PFSK-1 (cell line): ENCODE measurements around the gene PLA2G4E.

ENCODE experiments used
- POLR2AphosphoS5 ChIP-seq: IDR thresholded peaks from 2 replicates; pipeline ENCODE4 v1.6.1; 2012; ENCODE audit warnings: low read depth, mild to moderate bottlenecking, control low read depth, low read length, moderate library complexity
- REST ChIP-seq, 2 experiments: IDR thresholded peaks; 2 replicates each; pipeline versions ENCODE4 v1.6.1 to v1.8.0; 2011 to 2012; ENCODE audit warnings: low read depth in 2 of 2, low read length in 2 of 2, control low read depth in 1 of 2, inconsistent platforms in 1 of 2, mild to moderate bottlenecking in 1 of 2, moderate library complexity in 1 of 2; ENCODE audit not compliant: insufficient read depth in 1 of 2
- SIN3A ChIP-seq: IDR thresholded peaks from 2 replicates; pipeline ENCODE4 v1.6.1; 2012; ENCODE audit warnings: mild to moderate bottlenecking, low read length, moderate library complexity, borderline replicate concordance; ENCODE audit not compliant: insufficient read depth
- TAF1 ChIP-seq: IDR thresholded peaks from 2 replicates; pipeline ENCODE4 v1.6.1; 2012; ENCODE audit warnings: low read length, control low read depth, borderline replicate concordance; ENCODE audit not compliant: insufficient read depth

- no peak for TF ChIP-seq TAF1
- no peak for TF ChIP-seq SIN3A
- TF ChIP-seq POLR2AphosphoS5, result no peak
- no peak for TF ChIP-seq REST (IDR thresholded peaks at IDR 0.05; ENCODE audit: insufficient read depth in 1 of 2, low read depth in 2 of 2, low read length in 2 of 2)
These were observed 751 bp upstream of the PLA2G4E start for GRCh38 chr15:42021593-42021992.
